Measurements from ENCODE around the gene ATXN3L.

The ATXN3L gene

GRCh38 chrX:13287816-13288215 lies 32.0 kb downstream of the ATXN3L start:
- Mint-ChIP-seq H3K4me3 (no peak overlapping the region), H3K27ac (no peak overlapping the region), H3K9me3 (peaks cover 4% of the 10 kb centered on the region), H3K36me3 (ENCODE audit: low read depth) (peaks cover 4% of the 10 kb centered on the region), H3K4me1 (peaks cover 5% of the 10 kb centered on the region), H3K27me3 (no peaks in the 10 kb centered on the region)
- DNase-seq (no peak), ATAC-seq (no peak)

- Mint-ChIP-seq H3K9me3 (peaks cover 4% of the 10 kb centered on the region), H3K27me3 (no peaks in the 10 kb centered on the region), H3K36me3 (ENCODE audit: low read depth) (peaks cover 4% of the 10 kb centered on the region), H3K27ac (no peak overlapping the region), H3K4me1 (peaks cover 5% of the 10 kb centered on the region), H3K4me3 (no peak overlapping the region)
- DNase-seq: no peak
- ATAC-seq: no peak
Observed at GRCh38 chrX:13285693-13286092, 34.2 kb downstream of the ATXN3L start.

GRCh38 chrX:13285229-13285628 lies 34.6 kb downstream of the ATXN3L start:
- peaks cover 4% of the 10 kb centered on the region for H3K36me3 Mint-ChIP-seq (ENCODE audit: low read depth)
- no peak for DNase-seq
- no peaks in the 10 kb centered on the region for H3K27me3 Mint-ChIP-seq
- ATAC-seq: no peak
- H3K4me3 Mint-ChIP-seq: no peak overlapping the region
- H3K27ac Mint-ChIP-seq: no peak overlapping the region
- H3K4me1 Mint-ChIP-seq: peaks cover 5% of the 10 kb centered on the region
- H3K9me3 Mint-ChIP-seq: peaks cover 4% of the 10 kb centered on the region

DNA sequence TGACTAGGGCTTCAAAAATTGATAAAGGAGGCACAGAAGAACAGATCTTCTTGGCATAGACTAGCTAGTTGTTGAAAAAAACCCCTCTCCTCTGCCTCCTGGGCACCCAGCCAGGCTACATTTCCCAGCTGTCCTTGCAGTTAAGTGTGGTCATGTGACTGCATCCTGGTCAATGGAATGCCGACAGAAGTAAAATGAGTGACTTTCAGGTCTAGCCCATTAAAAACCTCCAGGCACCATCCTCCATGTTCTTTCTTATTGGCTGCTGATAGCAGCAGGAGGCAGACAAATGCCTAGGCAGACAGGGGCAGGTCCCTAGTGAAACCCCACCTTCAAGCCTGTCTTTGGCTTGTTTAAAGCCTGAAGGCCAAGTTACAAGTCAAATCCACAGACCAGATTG lies 35.3 kb downstream of the ATXN3L start:
- Mint-ChIP-seq H3K4me1 (peaks cover 5% of the 10 kb centered on the region), H3K36me3 (ENCODE audit: low read depth) (peaks cover 4% of the 10 kb centered on the region), H3K27ac (no peak overlapping the region), H3K4me3 (no peak overlapping the region), H3K27me3 (no peaks in the 10 kb centered on the region), H3K9me3 (peaks cover 4% of the 10 kb centered on the region)
- DNase-seq (no peak), ATAC-seq (no peak)

- no peak overlapping the region for H3K4me3 Mint-ChIP-seq
- no peak overlapping the region for H3K27ac Mint-ChIP-seq
- ATAC-seq (no peak), DNase-seq (no peak)
- no peaks in the 10 kb centered on the region for H3K27me3 Mint-ChIP-seq
- H3K36me3 Mint-ChIP-seq (ENCODE audit: low read depth): peaks cover 4% of the 10 kb centered on the region
- H3K4me1 Mint-ChIP-seq: peaks cover 5% of the 10 kb centered on the region
- H3K9me3 Mint-ChIP-seq: peaks cover 4% of the 10 kb centered on the region
Observed at GRCh38 chrX:13283950-13284546, 35.8 kb downstream of the ATXN3L start.

DNA sequence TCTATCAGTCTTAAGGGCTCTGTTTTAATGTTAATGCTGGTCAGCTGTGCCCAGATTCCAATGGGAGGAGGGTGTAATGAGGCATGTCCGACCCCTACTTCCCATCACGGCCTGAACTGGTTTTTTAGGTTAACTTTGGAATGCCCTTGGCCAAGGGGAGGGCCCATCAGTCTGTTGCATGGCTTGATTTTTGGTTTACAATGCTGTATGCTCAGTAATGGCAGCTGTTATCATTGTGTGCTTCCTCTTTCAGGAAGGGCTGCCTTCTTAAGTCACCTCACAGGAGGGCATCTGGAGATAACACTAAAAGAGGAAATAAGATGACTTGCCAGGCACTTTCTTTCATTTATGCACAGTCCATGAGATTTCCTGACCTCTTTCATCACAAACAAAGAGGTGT lies 36.3 kb downstream of the ATXN3L start:
- H3K4me1 Mint-ChIP-seq: peaks cover 5% of the 10 kb centered on the region
- no peak for ATAC-seq
- no peak overlapping the region for H3K27ac Mint-ChIP-seq
- DNase-seq: no peak
- no peaks in the 10 kb centered on the region for H3K27me3 Mint-ChIP-seq
- peaks cover 4% of the 10 kb centered on the region for H3K9me3 Mint-ChIP-seq
- no peak overlapping the region for H3K4me3 Mint-ChIP-seq
- H3K36me3 Mint-ChIP-seq (ENCODE audit: low read depth): peaks cover 4% of the 10 kb centered on the region

GRCh38 chrX:13281289-13281688 lies 38.6 kb downstream of the ATXN3L start:
- ATAC-seq (no peak), DNase-seq (no peak)
- Mint-ChIP-seq H3K27me3 (no peaks in the 10 kb centered on the region), H3K4me3 (no peak overlapping the region), H3K36me3 (ENCODE audit: low read depth) (peaks cover 4% of the 10 kb centered on the region), H3K9me3 (peaks cover 4% of the 10 kb centered on the region), H3K4me1 (peaks cover 7% of the 10 kb centered on the region), H3K27ac (no peak overlapping the region)

DNA sequence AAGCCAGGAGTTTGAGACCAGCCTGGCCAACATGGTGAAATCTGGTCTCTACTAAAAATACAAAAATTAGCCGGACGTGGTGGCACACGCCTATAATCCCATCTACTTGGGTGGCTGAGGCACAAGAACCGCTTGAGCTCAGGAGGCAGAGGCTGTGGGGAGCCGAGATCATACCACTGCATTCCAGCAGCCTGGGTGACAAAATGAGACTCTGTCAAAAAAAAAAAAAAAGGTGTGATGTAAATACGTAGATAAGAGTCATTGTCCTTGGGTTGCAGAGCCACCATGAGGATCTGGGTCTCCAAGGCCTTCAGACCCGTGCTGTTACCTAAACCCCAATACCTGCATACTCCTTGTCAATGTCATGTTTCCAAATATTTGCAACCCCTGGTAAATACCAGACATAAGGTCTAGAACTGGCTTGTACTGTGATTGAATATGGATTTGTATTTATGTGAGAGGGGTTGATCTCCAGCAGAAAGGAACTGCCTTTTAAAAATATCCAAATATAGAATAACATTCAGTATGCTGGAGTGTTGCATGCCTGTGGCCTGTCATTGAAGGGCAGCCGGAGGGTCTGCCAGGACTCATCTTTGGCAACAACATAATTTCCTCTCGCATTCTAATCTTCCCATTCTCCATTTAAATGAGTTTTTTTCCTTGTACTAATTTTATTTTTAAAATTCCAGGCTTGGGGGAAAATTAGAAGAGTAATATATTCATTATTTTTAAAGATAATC lies 40.4 kb downstream of the ATXN3L start:
- H3K36me3 Mint-ChIP-seq (ENCODE audit: low read depth): peaks cover 4% of the 10 kb centered on the region
- no peak for ATAC-seq
- no peak overlapping the region for H3K4me3 Mint-ChIP-seq
- DNase-seq: no peak
- H3K9me3 Mint-ChIP-seq: no peaks in the 10 kb centered on the region
- H3K27me3 Mint-ChIP-seq: no peaks in the 10 kb centered on the region
- H3K27ac Mint-ChIP-seq: no peak overlapping the region
- H3K4me1 Mint-ChIP-seq: peaks cover 7% of the 10 kb centered on the region

DNA sequence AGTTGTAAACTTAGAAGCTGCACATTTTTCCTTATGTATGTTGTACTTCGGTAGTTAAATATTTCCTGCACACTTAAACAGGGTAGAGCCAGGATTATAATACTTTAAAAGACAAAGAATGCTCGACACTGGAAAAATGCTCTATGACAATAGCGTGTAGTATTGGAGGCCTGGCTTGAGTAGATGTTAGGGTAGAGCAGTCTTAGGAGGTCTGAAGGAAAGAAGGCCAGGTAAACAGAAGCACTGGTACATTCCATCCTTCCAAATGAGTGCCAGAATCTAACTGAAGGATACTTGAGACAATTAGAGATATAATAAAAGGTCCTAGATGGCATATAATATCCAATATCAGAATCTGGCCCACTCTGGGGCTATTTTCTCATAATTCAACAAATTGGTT lies 42.3 kb downstream of the ATXN3L start:
- Mint-ChIP-seq H3K27me3 (no peaks in the 10 kb centered on the region), H3K4me3 (no peak overlapping the region), H3K36me3 (ENCODE audit: low read depth) (no peaks in the 10 kb centered on the region), H3K9me3 (no peaks in the 10 kb centered on the region), H3K4me1 (peaks cover 2% of the 10 kb centered on the region), H3K27ac (no peak overlapping the region)
- DNase-seq (no peak), ATAC-seq (no peak)

- Mint-ChIP-seq H3K27ac (no peak overlapping the region), H3K27me3 (no peaks in the 10 kb centered on the region), H3K4me1 (peaks cover 2% of the 10 kb centered on the region), H3K36me3 (ENCODE audit: low read depth) (no peaks in the 10 kb centered on the region), H3K4me3 (no peak overlapping the region), H3K9me3 (no peaks in the 10 kb centered on the region)
- DNase-seq (no peak), ATAC-seq (no peak)
Observed at GRCh38 chrX:13276991-13277390, 42.9 kb downstream of the ATXN3L start.

- H3K4me1 Mint-ChIP-seq: peaks cover 2% of the 10 kb centered on the region
- H3K36me3 Mint-ChIP-seq (ENCODE audit: low read depth): no peaks in the 10 kb centered on the region
- H3K4me3 Mint-ChIP-seq: no peak overlapping the region
- DNase-seq: no peak
- no peak for ATAC-seq
- no peaks in the 10 kb centered on the region for H3K9me3 Mint-ChIP-seq
- no peak overlapping the region for H3K27ac Mint-ChIP-seq
- H3K27me3 Mint-ChIP-seq: no peaks in the 10 kb centered on the region
Observed at GRCh38 chrX:13275031-13275430, 44.8 kb downstream of the ATXN3L start.

DNA sequence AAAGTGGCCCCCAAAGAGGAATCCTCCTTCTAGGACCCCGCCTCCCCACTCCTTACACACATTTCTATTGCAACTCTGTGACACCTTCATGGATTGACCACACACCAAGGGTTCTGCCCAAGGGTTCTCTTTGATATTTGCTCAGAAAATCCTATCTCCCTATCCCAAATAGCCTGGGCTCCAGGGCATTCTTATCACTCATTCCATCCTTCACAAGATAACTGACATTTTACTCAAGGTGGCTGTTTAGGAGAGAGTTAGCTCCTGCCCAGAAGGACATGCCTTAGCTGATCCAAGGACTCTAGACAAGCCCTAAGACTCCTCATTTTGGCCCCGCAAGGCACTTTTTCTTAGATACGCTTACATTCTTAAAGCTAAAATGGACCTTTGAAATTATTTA lies 47.4 kb downstream of the ATXN3L start:
- Mint-ChIP-seq H3K9me3 (no peaks in the 10 kb centered on the region), H3K4me1 (peaks cover 2% of the 10 kb centered on the region), H3K27ac (no peak overlapping the region), H3K27me3 (no peaks in the 10 kb centered on the region), H3K4me3 (no peak overlapping the region), H3K36me3 (ENCODE audit: low read depth) (no peaks in the 10 kb centered on the region)
- no peak for DNase-seq
- no peak for ATAC-seq

- H3K27ac Mint-ChIP-seq: no peak overlapping the region
- no peak for ATAC-seq
- no peak for DNase-seq
Observed at GRCh38 chrX:13271511-13271910, 48.3 kb downstream of the ATXN3L start.

DNA sequence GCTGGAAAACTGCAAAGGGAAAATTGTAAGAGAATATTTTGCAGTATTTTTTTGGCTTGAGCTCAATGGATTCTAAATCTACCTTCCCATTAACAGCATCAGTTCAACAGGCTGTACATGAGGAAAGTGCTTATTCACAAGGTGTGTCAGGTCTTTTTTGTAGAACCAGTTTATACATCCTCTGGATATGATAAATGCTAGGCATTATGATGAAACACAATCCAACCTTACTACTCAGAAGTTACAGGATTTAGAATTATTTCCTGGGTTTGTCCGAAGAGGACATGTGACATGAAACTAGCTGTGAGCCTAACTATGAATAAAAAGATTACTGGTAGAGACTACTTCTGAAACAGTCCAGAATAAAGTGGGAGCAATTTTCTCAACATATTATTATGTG lies 49.5 kb downstream of the ATXN3L start:
- ATAC-seq (no peak), DNase-seq (no peak)
- Mint-ChIP-seq H3K27ac (no peak overlapping the region), H3K36me3 (ENCODE audit: low read depth) (no peaks in the 10 kb centered on the region), H3K4me1 (no peaks in the 10 kb centered on the region), H3K27me3 (no peaks in the 10 kb centered on the region), H3K9me3 (no peaks in the 10 kb centered on the region), H3K4me3 (no peak overlapping the region)

More at GRCh38 chrX:13271511-13271910, 48.3 kb downstream of the ATXN3L start:
- H3K36me3 Mint-ChIP-seq (ENCODE audit: low read depth): no peaks in the 10 kb centered on the region
- no peaks in the 10 kb centered on the region for H3K27me3 Mint-ChIP-seq
- no peaks in the 10 kb centered on the region for H3K9me3 Mint-ChIP-seq
- no peak overlapping the region for H3K4me3 Mint-ChIP-seq
- no peaks in the 10 kb centered on the region for H3K4me1 Mint-ChIP-seq

- Mint-ChIP-seq H3K36me3 (ENCODE audit: low read depth) (no peaks in the 10 kb centered on the region), H3K4me1 (peaks cover 6% of the 10 kb centered on the region)
- no peak for ATAC-seq
Observed at GRCh38 chrX:13268874-13269273, 51.0 kb downstream of the ATXN3L start.

More at GRCh38 chrX:13268874-13269273, 51.0 kb downstream of the ATXN3L start:
- H3K27me3 Mint-ChIP-seq: no peaks in the 10 kb centered on the region
- no peak overlapping the region for H3K27ac Mint-ChIP-seq
- no peak for DNase-seq
- no peak overlapping the region for H3K4me3 Mint-ChIP-seq
- no peaks in the 10 kb centered on the region for H3K9me3 Mint-ChIP-seq

All from activated naive CD8-positive, alpha-beta T cell treated with anti-CD3 and anti-CD28 coated beads, Interleukin-2, amount 50 U/mL, for 24 hours (primary cell).